GM19240 (cell line): ENCODE data around the gene TMEM156.

ENCODE experiments used
- DNase-seq: peaks from one replicate; pipeline ENCODE4 v3.0.0; 2011; ENCODE audit warnings: low spot score; ENCODE audit not compliant: insufficient read length

TMEM156 gene

GRCh38 chr4:39032218-39033085, at the start of gene TMEM156:
Gene TMEM156 (minus strand): TSS chr4:39032409. CDS start chr4:39032313, 96 bp downstream.
- no peak for DNase-seq

GRCh38 chr4:39078829-39079228, 46.6 kb upstream of the TMEM156 start:
- DNase-seq = no peak

GRCh38 chr4:39068907-39069306, 36.7 kb upstream of the TMEM156 start:
- DNase-seq = no peak

GRCh38 chr4:39067451-39067850, 35.2 kb upstream of the TMEM156 start:
- no peak for DNase-seq

GRCh38 chr4:39067031-39067430, 34.8 kb upstream of the TMEM156 start:
- DNase-seq = no peak

GRCh38 chr4:39066371-39066770, 34.2 kb upstream of the TMEM156 start:
- no peak for DNase-seq

GRCh38 chr4:39063430-39063829, 31.2 kb upstream of the TMEM156 start:
- DNase-seq = no peak

GRCh38 chr4:39062770-39063097, 30.5 kb upstream of the TMEM156 start:
- no peak for DNase-seq

- DNase-seq = no peak
Observed at GRCh38 chr4:39062094-39062769, 30.0 kb upstream of the TMEM156 start, which contains the start of gene KLHL5. Gene KLHL5 (plus strand): TSS chr4:39062232. CDS start chr4:39062653, 421 bp downstream.

GRCh38 chr4:39061457-39061856, 29.2 kb upstream of the TMEM156 start:
- no peak for DNase-seq

GRCh38 chr4:39056023-39056422, 23.8 kb upstream of the TMEM156 start:
- DNase-seq = no peak

GRCh38 chr4:39054497-39054896, 22.3 kb upstream of the TMEM156 start:
- no peak for DNase-seq

GRCh38 chr4:39053983-39054382, 21.8 kb upstream of the TMEM156 start:
- no peak for DNase-seq

- no peak for DNase-seq
Observed at GRCh38 chr4:39051492-39051891, 19.3 kb upstream of the TMEM156 start.

- DNase-seq = no peak
Observed at GRCh38 chr4:39050590-39050989, 18.4 kb upstream of the TMEM156 start.

GRCh38 chr4:39048311-39048710, 16.1 kb upstream of the TMEM156 start:
- no peak for DNase-seq

GRCh38 chr4:39047681-39048080, 15.5 kb upstream of the TMEM156 start:
- DNase-seq = no peak

GRCh38 chr4:39046249-39046648, 14.0 kb upstream of the TMEM156 start:
- DNase-seq = no peak

GRCh38 chr4:39045827-39046221, 13.6 kb upstream of the TMEM156 start:
- DNase-seq = no peak

GRCh38 chr4:39044956-39045826, 13.0 kb upstream of the TMEM156 start:
- DNase-seq = no peak

GRCh38 chr4:39044364-39044955, 12.3 kb upstream of the TMEM156 start:
- peak; percentile 73 for DNase-seq
